ENCODE data around the gene GFM1. TPM values are rescaled to one million over a fixed set of nuclear protein-coding genes. Genes with fewer than 3 reads are reported as not detected.

The GFM1 gene
- total RNA-seq, 1 donor from 2014 or later = 52.0 TPM

- H4K20me1 ChIP-seq (ENCODE audit: low read depth) = no peaks in the 10 kb centered on the region
- no peaks in the 10 kb centered on the region for H3F3A ChIP-seq (ENCODE audit: low read depth)
- H3K4me3 ChIP-seq = no peak overlapping the region
- Mint-ChIP-seq H3K27me3 (ENCODE audit: insufficient read depth, low read depth) (peaks cover 2% of the 10 kb centered on the region), H3K36me3 (peaks cover 6% of the 10 kb centered on the region), H3K4me3 (no peak overlapping the region), H3K9me3 (no peaks in the 10 kb centered on the region), H3K4me1 (no peaks in the 10 kb centered on the region), H3K27ac (no peak overlapping the region)
- no peaks in the 10 kb centered on the region for H3K9me3 ChIP-seq (ENCODE audit: low read depth)
- DNase-seq (ENCODE audit: low spot score) = no peak
- H3K79me2 ChIP-seq (ENCODE audit: low read depth) = no peaks in the 10 kb centered on the region
- no peaks in the 10 kb centered on the region for H3K4me1 ChIP-seq
- H3K36me3 ChIP-seq = peaks cover 11% of the 10 kb centered on the region
- no peak for TF ChIP-seq EZH2phosphoT487 (IDR thresholded peaks at IDR 0.05)
- no peak for TF ChIP-seq EZH2 (IDR thresholded peaks at IDR 0.05)
- no peak for TF ChIP-seq CTCF (IDR thresholded peaks at IDR 0.05)
- H3K9ac ChIP-seq = no peak overlapping the region
- no peak overlapping the region for H3K4me2 ChIP-seq
- no peaks in the 10 kb centered on the region for H3K27me3 ChIP-seq
- no peak overlapping the region for H3K27ac ChIP-seq
- H2AFZ ChIP-seq (replicated peaks) = no peak overlapping the region
Measured at GRCh38 chr3:158663246-158663645, 18.9 kb downstream of the GFM1 start.

- H4K20me1 ChIP-seq (ENCODE audit: low read depth) = no peaks in the 10 kb centered on the region
- TF ChIP-seq EZH2 (IDR thresholded peaks at IDR 0.05) (no peak), EZH2phosphoT487 (IDR thresholded peaks at IDR 0.05) (no peak), CTCF (IDR thresholded peaks at IDR 0.05) (no peak)
- no peaks in the 10 kb centered on the region for H3K4me1 ChIP-seq
- H3K9ac ChIP-seq = no peak overlapping the region
- H3K4me3 Mint-ChIP-seq = no peak overlapping the region
- no peak for DNase-seq (ENCODE audit: low spot score)
- H3K4me1 Mint-ChIP-seq = no peaks in the 10 kb centered on the region
- no peaks in the 10 kb centered on the region for H3K79me2 ChIP-seq (ENCODE audit: low read depth)
- H3K36me3 ChIP-seq = peaks cover 11% of the 10 kb centered on the region
- H3K27ac ChIP-seq = no peak overlapping the region
- H3K27me3 ChIP-seq = no peaks in the 10 kb centered on the region
- H3K9me3 Mint-ChIP-seq = no peaks in the 10 kb centered on the region
- no peak overlapping the region for H3K27ac Mint-ChIP-seq
- no peak overlapping the region for H2AFZ ChIP-seq (replicated peaks)
- H3K4me3 ChIP-seq = no peak overlapping the region
- H3K36me3 Mint-ChIP-seq = peaks cover 8% of the 10 kb centered on the region
- peaks cover 2% of the 10 kb centered on the region for H3K27me3 Mint-ChIP-seq (ENCODE audit: insufficient read depth, low read depth)
- no peaks in the 10 kb centered on the region for H3F3A ChIP-seq (ENCODE audit: low read depth)
- H3K9me3 ChIP-seq (ENCODE audit: low read depth) = no peaks in the 10 kb centered on the region
- H3K4me2 ChIP-seq = no peak overlapping the region
Measured at GRCh38 chr3:158663832-158664231, 19.5 kb downstream of the GFM1 start.

GRCh38 chr3:158666416-158666815 is 22.1 kb downstream of the GFM1 start:
- Histone ChIP-seq H3K4me3 (no peak overlapping the region), H3K36me3 (peaks cover 15% of the 10 kb centered on the region), H3K27ac (no peak overlapping the region), H3K4me2 (no peak overlapping the region), H3K9ac (no peak overlapping the region), H3K79me2 (ENCODE audit: low read depth) (no peaks in the 10 kb centered on the region), H3K27me3 (no peaks in the 10 kb centered on the region), H3F3A (ENCODE audit: low read depth) (peaks cover 5% of the 10 kb centered on the region), H2AFZ (replicated peaks) (no peak overlapping the region), H3K4me1 (peaks cover 5% of the 10 kb centered on the region), H3K9me3 (ENCODE audit: low read depth) (no peaks in the 10 kb centered on the region), H4K20me1 (ENCODE audit: low read depth) (no peaks in the 10 kb centered on the region)
- Mint-ChIP-seq H3K27ac (no peak overlapping the region), H3K4me1 (peaks cover 4% of the 10 kb centered on the region), H3K36me3 (peaks cover 9% of the 10 kb centered on the region), H3K4me3 (no peak overlapping the region), H3K9me3 (no peaks in the 10 kb centered on the region), H3K27me3 (ENCODE audit: insufficient read depth, low read depth) (peaks cover 2% of the 10 kb centered on the region)
- no peak for DNase-seq (ENCODE audit: low spot score)
- no peak for TF ChIP-seq CTCF (IDR thresholded peaks at IDR 0.05)
- no peak for TF ChIP-seq EZH2 (IDR thresholded peaks at IDR 0.05)
- TF ChIP-seq EZH2phosphoT487 (IDR thresholded peaks at IDR 0.05) = no peak
